Prostate gland (tissue), 2 donors: ENCODE measurements around the gene ZNF710.
"Not testable (repeated sequence)": the region's sequence is repeated elsewhere in the genome, so short reads cannot be mapped to it uniquely, and the experiment has no call there.

ENCODE experiments used
- POLR2A ChIP-seq: fragments of 450-650 bp; IDR thresholded peaks from one replicate; pipeline ENCODE4 v1.6.1; 2016; ENCODE audit warnings: antibody characterized with exemption, mild to moderate bottlenecking
- POLR2AphosphoS5 ChIP-seq: sonication (generic); formaldehyde crosslinking; IDR thresholded peaks from one replicate; pipeline ENCODE4 v1.6.1; 2017; ENCODE audit warnings: antibody characterized with exemption
- TF ChIP-seq, protein P1 (sequence below), 4 experiments: fragments of 200-600 bp in 2 of 4; fragments of 450-650 bp in 2 of 4; sonication (generic) in 2 of 4; IDR thresholded peaks; 1 replicate in 3 of 4; 2 replicates in 1 of 4; pipeline ENCODE4 v1.5.1; 2016 to 2019; ENCODE audit warnings: antibody characterized with exemption in 4 of 4, mild to moderate bottlenecking in 2 of 4, moderate library complexity in 2 of 4

DNA sequence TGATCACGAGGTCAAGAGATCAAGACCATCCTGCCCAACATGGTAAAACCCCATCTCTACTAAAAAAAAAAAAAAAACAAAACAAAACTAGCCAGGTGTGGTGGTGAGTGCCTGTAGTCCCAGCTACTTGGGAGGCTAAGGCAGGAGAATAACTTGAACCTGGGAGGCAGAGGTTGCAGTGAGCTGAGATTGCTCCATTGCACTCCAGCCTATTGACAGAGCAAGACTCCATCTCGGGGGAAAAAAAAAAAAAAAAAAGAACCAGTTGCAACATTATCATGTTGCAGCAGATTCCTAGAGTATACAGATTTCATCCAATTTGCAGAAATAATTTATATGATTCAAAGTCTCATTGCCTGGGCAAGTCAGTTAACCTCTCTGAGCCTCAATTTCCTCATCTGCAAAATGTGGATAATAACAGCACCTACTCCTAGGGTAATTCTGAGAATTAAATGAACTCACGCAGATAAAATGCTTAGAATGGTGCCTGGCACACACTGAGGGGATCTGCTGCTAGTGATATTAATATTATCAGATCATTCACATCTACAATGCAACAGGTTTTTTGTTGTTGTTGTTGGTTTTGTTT, 108.1 kb downstream of the ZNF710 start:
- TF ChIP-seq POLR2AphosphoS5, POLR2A: not testable (repeated sequence)
- TF ChIP-seq, protein P1, sequence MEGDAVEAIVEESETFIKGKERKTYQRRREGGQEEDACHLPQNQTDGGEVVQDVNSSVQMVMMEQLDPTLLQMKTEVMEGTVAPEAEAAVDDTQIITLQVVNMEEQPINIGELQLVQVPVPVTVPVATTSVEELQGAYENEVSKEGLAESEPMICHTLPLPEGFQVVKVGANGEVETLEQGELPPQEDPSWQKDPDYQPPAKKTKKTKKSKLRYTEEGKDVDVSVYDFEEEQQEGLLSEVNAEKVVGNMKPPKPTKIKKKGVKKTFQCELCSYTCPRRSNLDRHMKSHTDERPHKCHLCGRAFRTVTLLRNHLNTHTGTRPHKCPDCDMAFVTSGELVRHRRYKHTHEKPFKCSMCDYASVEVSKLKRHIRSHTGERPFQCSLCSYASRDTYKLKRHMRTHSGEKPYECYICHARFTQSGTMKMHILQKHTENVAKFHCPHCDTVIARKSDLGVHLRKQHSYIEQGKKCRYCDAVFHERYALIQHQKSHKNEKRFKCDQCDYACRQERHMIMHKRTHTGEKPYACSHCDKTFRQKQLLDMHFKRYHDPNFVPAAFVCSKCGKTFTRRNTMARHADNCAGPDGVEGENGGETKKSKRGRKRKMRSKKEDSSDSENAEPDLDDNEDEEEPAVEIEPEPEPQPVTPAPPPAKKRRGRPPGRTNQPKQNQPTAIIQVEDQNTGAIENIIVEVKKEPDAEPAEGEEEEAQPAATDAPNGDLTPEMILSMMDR (IDR thresholded peaks at IDR 0.05) = not testable (repeated sequence)
